NCI-H460 (cell line): ENCODE results near the gene METTL1. TPM values are rescaled to one million over a fixed set of nuclear protein-coding genes. Genes with fewer than 3 reads are reported as not detected.

ENCODE experiments used
- small RNA-seq, 2 experiments: library from RNA; depleted of rRNA; stranded (forward); fragments of <200 nt; gene quantifications; one replicate each; pipeline ENCODE3, GENCODE V24; 2014
- total RNA-seq: library from RNA; depleted of rRNA; stranded (reverse); fragments of >200 nt; shearing (Covaris generic); gene quantifications from 2 replicates; pipeline ENCODE4 v1.2.3, GENCODE V29; 2014; rRNA removed

Gene METTL1
- total RNA-seq, 1 experiment from 2014 or later = 23.3 TPM

Small RNA genes lying within 50 kb of the gene (small RNA-seq; reads per million reads assigned to genes)
- gene RNU6-1083P = 0 reads per million in 2 experiments

Other genes starting within 250 kb of the METTL1 start
- gene MBD6, start 249.3 kb downstream of the METTL1 start, total RNA-seq = 8.3 and 10.0 TPM in 2 replicates
- gene DCTN2, start 224.9 kb downstream of the METTL1 start, total RNA-seq = 72.8 and 76.1 TPM in 2 replicates
- gene KIF5A, start 222.1 kb downstream of the METTL1 start, total RNA-seq = 0.07 and 0.09 TPM in 2 replicates
- gene PIP4K2C, start 180.9 kb downstream of the METTL1 start, total RNA-seq = 34.6 and 39.8 TPM in 2 replicates
- gene DTX3, start 167.3 kb downstream of the METTL1 start, total RNA-seq = 22.0 and 27.4 TPM in 2 replicates
- gene ARHGEF25, start 160.7 kb downstream of the METTL1 start, total RNA-seq = 9.2 and 13.1 TPM in 2 replicates
- gene B4GALNT1, start 138.9 kb downstream of the METTL1 start, total RNA-seq = 43.1 and 46.4 TPM in 2 replicates
- gene OS9, start 78.0 kb downstream of the METTL1 start, total RNA-seq = 214 and 232 TPM in 2 replicates
- gene AGAP2, start 33.4 kb downstream of the METTL1 start, total RNA-seq = 0.06 TPM in 1 of 2 replicates, not detected in the other
- gene TSPAN31, start 27.1 kb downstream of the METTL1 start, total RNA-seq = 44.4 and 49.9 TPM in 2 replicates
- gene CDK4, start 19.8 kb downstream of the METTL1 start, total RNA-seq = 115 and 116 TPM in 2 replicates
- gene MARCHF9, start 17.0 kb downstream of the METTL1 start, total RNA-seq = 3.6 and 3.8 TPM in 2 replicates
- gene CYP27B1, start 5.0 kb downstream of the METTL1 start, total RNA-seq = 5.1 and 5.4 TPM in 2 replicates
- 5.9 and 6.8 TPM in 2 replicates for gene EEF1AKMT3, start 509 bp upstream of the METTL1 start, total RNA-seq
- 42.2 and 53.8 TPM in 2 replicates for gene TSFM, start 10.7 kb upstream of the METTL1 start, total RNA-seq
- gene AVIL, start 46.6 kb upstream of the METTL1 start, total RNA-seq = 0.67 and 0.72 TPM in 2 replicates
- 38.2 and 43.6 TPM in 2 replicates for gene CTDSP2, start 74.6 kb upstream of the METTL1 start, total RNA-seq
- gene ATP23, start 169.5 kb upstream of the METTL1 start, total RNA-seq = 15.2 and 19.1 TPM in 2 replicates